ENCODE measurements around the gene GLB1L3.
A peak's percentile ranks its signal among the peaks of the same experiment; 100 is the strongest.

GRCh38 chr11:134261626-134262488 is 14.3 kb upstream of the GLB1L3 start:
- TF ChIP-seq POLR2AphosphoS5 (IDR thresholded peaks at IDR 0.05; ENCODE audit: low read depth, low read length) (no peak), CTCF (IDR thresholded peaks at IDR 0.05 in 2 of 3, conservative IDR thresholded peaks at IDR 0.05 in 1 of 3; ENCODE audit: borderline replicate concordance in 1 of 3, insufficient read depth in 1 of 3, low read depth in 2 of 3, low read length in 2 of 3) (peak; percentile 26 to 76 (median 70); a peak in 5 of 6 replicates), JUND (IDR thresholded peaks at IDR 0.05) (no peak), TCF7L2 (IDR thresholded peaks at IDR 0.05; ENCODE audit: borderline replicate concordance, extremely low read depth, insufficient read depth, insufficient read length) (no peak), YY1 (IDR thresholded peaks at IDR 0.05; ENCODE audit: extremely low read depth, insufficient replicate concordance, low read depth, low read length) (no peak), POLR2A (IDR thresholded peaks at IDR 0.05; ENCODE audit: borderline replicate concordance, extremely low read depth, insufficient read depth, insufficient read length) (no peak), EZH2 (IDR thresholded peaks at IDR 0.05) (no peak), SP1 (IDR thresholded peaks at IDR 0.05; ENCODE audit: low read depth) (no peak)
